CD4-positive, alpha-beta T cell (primary cell): ENCODE measurements around the gene IL17RC. TPM values are rescaled to one million over a fixed set of nuclear protein-coding genes. Genes with fewer than 3 reads are reported as not detected.
A peak's percentile ranks its signal among the peaks of the same experiment; 100 is the strongest.

Experiments used
- ATAC-seq: fragments of 200-7000 bp; cut with Tn5 transposase; one replicate; pipeline ENCODE4 v1.10.0; 2022; ENCODE audit warnings: mild to moderate bottlenecking; ENCODE audit not compliant: poor library complexity
- CTCF ChIA-PET: fragments of 350-600 bp; sonication (Branson Sonifier 250); formaldehyde crosslinking; loops from one replicate; lab custom pipeline; 2021; ENCODE audit warnings: antibody characterized with exemption, inconsistent platforms; lab: Charles Lee
- POLR2A ChIA-PET: fragments of 350-600 bp; sonication (Branson Sonifier 250); formaldehyde crosslinking; loops from one replicate; lab custom pipeline; 2021; ENCODE audit warnings: antibody characterized with exemption, inconsistent platforms; lab: Charles Lee
- DNase-seq, 14 experiments: peaks; one replicate each; pipeline ENCODE4 v3.0.0-alpha.2; 2013 to 2020; ENCODE audit warnings: mixed read lengths in 2 of 14
- H3K27ac ChIP-seq, 2 donors: one replicate each; pipeline versions ENCODE4 v1.5.1 to v1.7.0; 2013; ENCODE audit warnings: low read length in 2 of 2, low read depth in 1 of 2, mild to moderate bottlenecking in 1 of 2
- H3K27me3 ChIP-seq, 2 experiments: 1 replicate in 1 of 2; 2 replicates in 1 of 2; pipeline versions ENCODE4 v1.6.1 to v1.7.0; 2013; ENCODE audit warnings: low read length in 2 of 2, control low read depth in 1 of 2, mild to moderate bottlenecking in 1 of 2, moderate library complexity in 1 of 2; ENCODE audit not compliant: insufficient read depth in 2 of 2, control insufficient read depth in 1 of 2
- H3K36me3 ChIP-seq: one replicate; pipeline ENCODE4 v1.6.1; 2013; ENCODE audit warnings: low read length, control low read depth; ENCODE audit not compliant: insufficient read depth
- H3K4me1 ChIP-seq: one replicate; pipeline ENCODE4 v1.6.1; 2013; ENCODE audit warnings: low read length, control low read depth; ENCODE audit not compliant: insufficient read depth
- H3K4me3 ChIP-seq: one replicate; pipeline ENCODE4 v1.5.1; 2013; ENCODE audit warnings: mild to moderate bottlenecking, low read length, moderate library complexity
- H3K9me3 ChIP-seq, 2 experiments: 1 replicate in 1 of 2; 2 replicates in 1 of 2; pipeline versions ENCODE4 v1.6.1 to v1.7.0; 2013; ENCODE audit warnings: low read length in 2 of 2, mild to moderate bottlenecking in 2 of 2, control low read depth in 1 of 2, moderate library complexity in 1 of 2; ENCODE audit not compliant: control insufficient read depth in 1 of 2, insufficient read depth in 1 of 2
- H3K27ac Mint-ChIP-seq: one replicate; pipeline ENCODE4 v1.8.0; 2020; ENCODE audit warnings: mixed read lengths
- H3K27me3 Mint-ChIP-seq: one replicate; pipeline ENCODE4 v1.8.0; 2021; ENCODE audit warnings: mixed read lengths
- H3K36me3 Mint-ChIP-seq: one replicate; pipeline ENCODE4 v1.8.0; 2021; ENCODE audit warnings: low read depth, mixed read lengths
- H3K4me1 Mint-ChIP-seq: one replicate; pipeline ENCODE4 v1.8.0; 2021; ENCODE audit warnings: low read depth, mixed read lengths
- H3K4me3 Mint-ChIP-seq: one replicate; pipeline ENCODE4 v1.8.0; 2020; ENCODE audit warnings: mild to moderate bottlenecking, mixed read lengths
- H3K9me3 Mint-ChIP-seq: one replicate; pipeline ENCODE4 v1.8.0; 2020; ENCODE audit warnings: mixed read lengths
- CTCF ChIP-seq: fragments of 200-600 bp; IDR thresholded peaks from one replicate; pipeline ENCODE4 v1.8.0; 2022; ENCODE audit warnings: antibody characterized with exemption, mild to moderate bottlenecking
- intact Hi-C, 2 experiments: fragments of 100-400 bp; cut with DNase I in 1 of 2; cut with micrococcal nuclease in 1 of 2; formaldehyde crosslinking; loops; one replicate each; pipeline versions ENCODE4 v1.15.1 to v1.9.0; 2023 to 2025; cut with DNase I, micrococcal nuclease
- total RNA-seq, 174 experiments: library from RNA in 2 of 174; stranded (reverse) in 2 of 174; gene quantifications; one replicate each; pipeline ENCODE4 v1.2.3 and lab custom pipeline; 2021 to 2026

The IL17RC gene
- total RNA-seq, 2 experiments from 2014 or later, result 0.42 to 0.88 TPM

GRCh38 chr3:9969632-9970019, 52.7 kb downstream of the IL17RC start:
- no peak for TF ChIP-seq CTCF
- no peaks in the 10 kb centered on the region for H3K27me3 Mint-ChIP-seq
- intact Hi-C loops, result no loop called here
- H3K4me3 Mint-ChIP-seq, result no peak overlapping the region
- H3K4me3 ChIP-seq, result no peak overlapping the region
- H3K27me3 ChIP-seq, result no peaks in the 10 kb centered on the region
- DNase-seq, result no peak
- POLR2A ChIA-PET, result interaction anchor here (0.7 kb wide), 1 partner anchor 37 kb away, joined by 3 read pairs; no protein-coding TSS in a partner anchor
- H3K27ac ChIP-seq, result no peak overlapping the region
- no peaks in the 10 kb centered on the region for H3K9me3 Mint-ChIP-seq
- ATAC-seq, result no peak
- H3K9me3 ChIP-seq, result no peaks in the 10 kb centered on the region
- H3K4me1 Mint-ChIP-seq, result no peaks in the 10 kb centered on the region
- no peak overlapping the region for H3K27ac Mint-ChIP-seq
- H3K4me1 ChIP-seq, result no peaks in the 10 kb centered on the region
- peaks cover 76% of the 10 kb centered on the region for H3K36me3 Mint-ChIP-seq
- H3K36me3 ChIP-seq, result peaks cover 64% of the 10 kb centered on the region
- CTCF ChIA-PET, result no interaction called here

- POLR2A ChIA-PET, result interaction anchor here (0.7 kb wide), 1 partner anchor 38 kb away, joined by 3 read pairs; no protein-coding TSS in a partner anchor
- intact Hi-C loops, result no loop called here
- H3K27me3 ChIP-seq, result no peaks in the 10 kb centered on the region
- CTCF ChIA-PET, result no interaction called here
- H3K4me1 Mint-ChIP-seq, result no peaks in the 10 kb centered on the region
- no peaks in the 10 kb centered on the region for H3K9me3 ChIP-seq
- no peak for DNase-seq
- no peaks in the 10 kb centered on the region for H3K9me3 Mint-ChIP-seq
- no peak overlapping the region for H3K4me3 Mint-ChIP-seq
- H3K36me3 Mint-ChIP-seq, result peaks cover 78% of the 10 kb centered on the region
- TF ChIP-seq CTCF, result no peak
- peaks cover 67% of the 10 kb centered on the region for H3K36me3 ChIP-seq
- no peaks in the 10 kb centered on the region for H3K27me3 Mint-ChIP-seq
- no peak overlapping the region for H3K27ac Mint-ChIP-seq
- no peak overlapping the region for H3K27ac ChIP-seq
- no peaks in the 10 kb centered on the region for H3K4me1 ChIP-seq
- H3K4me3 ChIP-seq, result no peak overlapping the region
- no peak for ATAC-seq
Observed at GRCh38 chr3:9970020-9970652, 53.2 kb downstream of the IL17RC start.

GRCh38 chr3:9976721-9977709, 60.1 kb downstream of the IL17RC start:
- no peaks in the 10 kb centered on the region for H3K27me3 ChIP-seq
- intact Hi-C loops, result no loop called here
- no peaks in the 10 kb centered on the region for H3K4me1 ChIP-seq
- ATAC-seq, result no peak
- H3K4me3 Mint-ChIP-seq, result no peak overlapping the region
- H3K4me1 Mint-ChIP-seq, result peaks cover 14% of the 10 kb centered on the region
- H3K27ac ChIP-seq, result no peak overlapping the region
- TF ChIP-seq CTCF, result no peak
- H3K9me3 ChIP-seq, result no peaks in the 10 kb centered on the region
- peaks cover 72% of the 10 kb centered on the region for H3K36me3 Mint-ChIP-seq
- CTCF ChIA-PET, result interaction anchor here (0.6 kb wide), 1 partner anchor 1746 kb away, joined by 3 read pairs; no protein-coding TSS in a partner anchor
- POLR2A ChIA-PET, result interaction anchor here (1.2 to 2.4 kb wide), 3 partner anchors 10 to 44 kb away, joined by 3 to 13 read pairs (median 5); partner anchors contain the start of genes CRELD1 and EMC3
- peaks cover 76% of the 10 kb centered on the region for H3K36me3 ChIP-seq
- H3K9me3 Mint-ChIP-seq, result no peaks in the 10 kb centered on the region
- DNase-seq, result peak in 2 of 14 experiments; percentile 51 to 65
- no peaks in the 10 kb centered on the region for H3K27me3 Mint-ChIP-seq
- no peak overlapping the region for H3K27ac Mint-ChIP-seq
- H3K4me3 ChIP-seq, result no peak overlapping the region
